GM19099 (cell line): Measurements from ENCODE around the gene DCPS.

Source experiments
- POLR2A ChIP-seq: IDR thresholded peaks from 3 replicates; pipeline ENCODE4 v1.6.1; 2011; ENCODE audit warnings: low read depth; ENCODE audit not compliant: insufficient read length; ENCODE audit errors: extremely low read depth

Gene DCPS

DNA sequence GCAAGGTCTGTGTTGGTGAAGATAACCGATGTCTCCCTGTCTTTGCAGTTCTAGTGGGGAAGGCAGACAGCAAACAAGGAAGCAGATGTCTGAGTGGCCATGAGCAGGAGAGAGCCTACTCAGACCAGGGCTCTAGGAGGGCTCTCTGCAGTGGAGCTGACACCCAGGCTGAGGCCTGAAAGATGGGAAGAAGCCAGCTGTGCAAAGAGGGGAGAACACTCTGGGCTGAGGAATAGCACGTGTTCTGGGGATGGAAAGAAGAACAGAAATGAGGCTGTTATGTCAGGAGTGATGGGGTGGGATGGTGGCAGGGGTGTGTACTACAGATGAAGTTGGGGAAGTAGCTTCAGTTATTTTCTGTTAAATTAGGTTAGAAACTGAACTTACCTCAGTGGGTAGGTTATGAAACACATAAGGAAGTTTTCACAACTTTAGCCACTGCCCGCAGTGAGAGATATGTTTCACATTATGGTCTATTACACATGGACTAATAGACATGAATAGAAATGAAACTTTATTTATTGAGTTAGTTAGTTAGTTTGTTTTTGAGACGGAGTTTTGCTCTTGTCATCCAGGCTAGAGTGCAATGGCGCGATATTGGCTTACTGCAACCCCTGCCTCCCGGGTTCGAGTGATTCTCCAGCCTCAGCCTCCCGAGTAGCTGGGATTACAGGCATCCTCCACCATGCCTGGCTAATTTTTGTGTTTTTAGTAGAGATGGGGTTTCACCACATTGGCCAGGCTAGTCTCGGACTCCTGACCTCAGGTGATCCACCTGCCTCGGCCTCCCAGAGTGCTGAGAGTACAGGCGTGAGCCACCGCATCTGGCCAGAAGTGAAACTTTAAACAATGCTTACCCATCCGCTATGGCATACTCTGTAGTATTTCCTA, 7.8 kb downstream of the DCPS start:
- no peak for TF ChIP-seq POLR2A

DNA sequence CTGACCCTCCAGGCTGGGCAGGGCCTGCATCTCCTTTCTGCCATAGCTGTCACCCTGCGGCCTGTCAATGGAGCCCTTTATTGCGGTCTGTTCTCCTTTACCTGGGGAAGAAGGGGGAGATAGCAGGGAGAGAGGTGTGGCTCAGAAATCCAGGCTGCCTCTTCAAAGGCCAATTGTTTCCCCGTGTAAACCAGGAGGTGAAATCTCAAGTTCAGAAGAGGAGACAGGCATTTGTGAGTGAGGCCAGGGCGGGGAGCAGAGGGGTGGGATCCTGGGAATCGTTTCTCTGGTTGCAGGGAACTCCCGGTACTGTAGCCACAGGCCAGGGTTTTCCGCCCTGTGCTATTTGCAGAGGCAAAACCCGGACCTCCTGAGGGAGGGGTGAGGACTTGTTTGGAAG, 9.1 kb downstream of the DCPS start:
- TF ChIP-seq POLR2A, result no peak

DNA sequence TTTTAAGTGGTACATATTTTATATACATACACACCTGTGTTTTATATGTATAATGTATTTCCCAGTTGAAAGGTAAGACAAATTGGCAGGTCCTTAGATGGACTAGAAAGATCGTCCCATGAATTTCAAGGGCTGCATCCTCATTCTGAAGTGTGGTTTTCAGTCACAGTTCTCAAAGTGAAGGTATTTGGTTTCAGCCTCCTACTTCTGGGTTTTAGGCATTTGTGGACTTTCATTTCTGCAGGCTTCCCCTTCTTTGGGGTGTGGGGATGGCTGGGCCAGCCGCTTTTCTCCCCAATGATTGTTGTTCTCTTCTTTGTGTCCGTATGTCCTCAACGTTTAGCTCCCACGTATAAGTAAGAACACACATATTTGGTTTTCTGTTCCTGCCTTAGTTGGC, 10.0 kb downstream of the DCPS start:
- no peak for TF ChIP-seq POLR2A

DNA sequence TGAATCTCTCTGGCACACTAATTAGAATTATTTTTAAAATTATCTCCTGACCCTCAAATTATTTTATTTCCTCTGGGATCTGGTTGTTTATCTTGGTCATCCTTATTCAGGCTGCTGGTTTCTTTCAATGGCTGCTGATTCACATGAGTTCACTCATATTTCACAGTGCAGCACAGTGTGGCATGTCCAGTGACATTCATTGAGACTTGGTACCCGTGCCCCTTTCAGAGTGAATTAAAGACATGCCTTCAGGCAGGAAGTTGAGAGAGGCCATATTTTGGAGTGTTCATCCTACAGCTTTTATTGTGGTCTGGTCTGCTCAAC, 13.5 kb downstream of the DCPS start:
- TF ChIP-seq POLR2A, result no peak

DNA sequence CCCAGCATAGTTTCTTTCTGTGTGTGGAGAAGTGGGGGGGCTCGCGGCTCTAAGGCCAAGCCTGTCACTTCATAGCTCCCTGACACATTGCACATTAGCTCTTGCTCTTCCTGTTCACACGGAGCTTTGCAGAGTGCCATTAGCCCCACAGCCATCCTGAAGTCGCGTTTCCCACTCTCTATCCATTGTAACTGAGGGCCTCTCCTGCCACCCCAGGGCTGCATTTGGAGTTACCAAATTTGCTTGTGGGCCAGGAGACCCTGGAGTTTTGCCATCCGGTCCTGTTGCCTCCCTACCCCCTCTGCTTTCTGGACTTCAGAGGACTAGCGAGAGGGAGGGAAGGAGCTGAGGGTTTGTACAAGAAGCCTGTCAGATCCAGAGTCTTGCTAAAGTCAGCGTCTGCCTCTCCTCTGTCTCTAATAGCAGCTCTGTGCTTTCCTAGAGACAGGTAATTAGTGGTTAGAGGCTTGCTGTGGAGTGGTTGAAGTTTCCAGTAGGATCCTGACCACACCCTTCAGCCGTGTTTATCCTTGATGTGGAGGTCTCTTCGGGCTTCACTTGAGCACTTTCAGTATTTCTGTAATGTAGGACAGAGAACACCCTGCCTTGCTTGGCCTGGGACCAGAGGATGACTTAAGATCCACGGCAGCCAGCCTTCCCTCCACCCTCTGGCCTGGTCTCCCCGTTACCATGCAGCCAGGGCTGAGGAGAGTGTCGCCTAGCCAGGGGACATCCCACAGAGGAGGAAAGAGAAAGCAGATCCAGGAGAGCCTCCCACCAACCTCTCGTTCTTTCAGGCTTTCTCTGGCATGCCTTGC, 14.1 kb downstream of the DCPS start:
- no peak for TF ChIP-seq POLR2A

DNA sequence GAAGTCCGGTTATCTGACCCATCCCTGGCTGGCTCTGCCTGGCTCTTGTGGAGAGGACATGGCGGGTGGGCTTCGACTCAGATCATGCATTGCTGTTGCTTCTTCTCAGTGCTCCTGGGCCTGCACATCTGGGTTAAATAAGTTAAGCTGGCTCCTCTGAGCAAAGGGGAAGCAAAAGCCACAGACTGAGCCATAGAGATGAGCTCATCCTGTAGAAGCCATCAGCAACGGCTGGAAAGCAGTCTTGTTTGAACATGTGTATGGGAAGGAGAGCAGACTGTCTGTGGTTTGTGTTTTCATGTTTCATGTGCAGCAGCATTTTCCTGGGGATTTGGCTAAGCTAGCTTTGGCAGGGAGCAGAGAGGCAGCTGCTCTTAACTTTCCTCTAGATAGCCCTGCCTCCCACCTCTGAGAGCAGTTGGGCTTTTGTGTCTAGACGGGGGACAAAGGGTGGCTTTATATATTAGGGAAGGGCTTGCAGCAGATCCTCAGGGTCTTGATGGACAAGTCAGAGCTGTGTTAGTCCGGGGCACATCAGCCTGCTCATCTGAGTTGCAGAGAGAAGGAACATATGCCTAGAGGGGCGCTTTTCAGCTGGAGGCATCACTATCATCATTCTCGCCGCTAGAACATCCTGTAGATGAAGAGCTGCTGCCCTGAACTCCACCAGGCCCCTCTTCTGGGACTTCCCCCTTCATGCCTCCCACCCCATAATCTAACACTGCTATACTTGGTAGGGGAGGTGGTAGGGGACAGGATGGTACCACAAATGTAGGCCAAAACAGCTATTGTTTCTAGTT, 14.9 kb downstream of the DCPS start:
- no peak for TF ChIP-seq POLR2A

DNA sequence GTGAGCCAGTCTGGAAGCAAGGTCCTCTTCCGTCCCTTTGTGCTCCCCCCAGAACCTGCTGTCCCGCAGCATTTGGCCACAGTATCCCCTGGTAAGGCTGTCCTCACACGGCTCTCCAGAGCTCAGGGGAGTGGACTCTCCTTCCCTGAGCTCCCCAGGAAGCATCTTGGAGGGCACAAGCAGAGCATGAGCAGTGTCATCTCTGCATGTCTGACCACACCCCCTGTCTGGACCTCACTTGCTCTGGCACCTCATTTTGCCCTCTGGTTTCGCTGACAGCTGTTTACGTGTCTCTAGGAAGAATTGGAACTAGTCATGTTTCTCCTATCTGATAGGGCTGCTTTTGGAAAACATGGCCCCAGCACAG, 15.5 kb downstream of the DCPS start:
- no peak for TF ChIP-seq POLR2A

DNA sequence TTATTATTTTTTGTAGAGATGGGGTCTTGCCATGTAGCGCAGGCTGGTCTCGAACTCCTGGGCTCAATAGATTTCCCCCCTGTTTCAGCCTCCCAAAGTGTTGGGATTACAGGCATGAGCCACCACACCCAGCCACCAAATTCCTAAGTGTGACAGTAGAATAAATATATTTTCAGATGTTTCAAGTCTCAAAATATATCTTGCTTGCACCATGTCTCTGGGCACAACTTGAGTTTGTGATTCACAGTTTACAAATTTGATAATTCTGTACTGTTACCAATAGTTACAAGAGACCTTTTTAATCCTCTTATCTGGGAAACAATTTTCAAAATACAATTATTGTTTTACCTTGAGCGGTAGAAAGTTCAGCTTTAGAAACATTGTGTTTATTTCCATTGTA, 19.1 kb downstream of the DCPS start:
- no peak for TF ChIP-seq POLR2A

DNA sequence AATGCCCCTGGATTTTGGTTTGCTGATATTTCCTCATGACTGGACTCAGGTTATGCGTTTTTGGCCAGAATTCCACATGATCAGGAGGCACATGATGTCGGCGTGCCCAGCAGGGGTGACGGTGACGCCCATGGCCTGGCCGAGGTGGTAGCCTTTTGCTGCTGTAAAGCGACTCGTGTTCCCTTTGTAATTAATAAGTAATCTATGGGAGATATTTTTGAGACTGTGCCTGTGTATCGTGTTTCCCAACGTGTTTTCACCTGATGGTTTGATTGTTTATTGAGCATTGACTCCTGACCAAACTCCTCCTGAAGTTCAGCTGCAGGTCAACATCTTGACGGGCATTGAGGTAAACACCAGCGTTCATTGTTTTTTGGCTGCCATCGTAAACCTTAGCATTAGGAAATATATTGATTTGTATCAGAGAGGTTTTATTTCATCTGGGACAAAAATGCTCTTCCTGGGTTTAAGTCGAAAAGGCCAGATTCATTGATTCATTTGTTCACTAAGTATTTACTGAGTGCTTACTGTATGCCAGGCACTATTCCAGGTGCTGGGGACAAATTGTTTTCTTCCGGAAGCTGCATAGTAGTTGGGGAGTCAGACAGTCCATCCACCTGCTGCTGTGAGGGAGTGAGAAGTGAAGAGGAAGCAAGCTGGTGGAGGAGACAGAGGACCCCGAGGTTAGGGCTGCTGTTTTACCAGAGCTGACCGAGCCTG, 23.6 kb downstream of the DCPS start:
- no peak for TF ChIP-seq POLR2A

DNA sequence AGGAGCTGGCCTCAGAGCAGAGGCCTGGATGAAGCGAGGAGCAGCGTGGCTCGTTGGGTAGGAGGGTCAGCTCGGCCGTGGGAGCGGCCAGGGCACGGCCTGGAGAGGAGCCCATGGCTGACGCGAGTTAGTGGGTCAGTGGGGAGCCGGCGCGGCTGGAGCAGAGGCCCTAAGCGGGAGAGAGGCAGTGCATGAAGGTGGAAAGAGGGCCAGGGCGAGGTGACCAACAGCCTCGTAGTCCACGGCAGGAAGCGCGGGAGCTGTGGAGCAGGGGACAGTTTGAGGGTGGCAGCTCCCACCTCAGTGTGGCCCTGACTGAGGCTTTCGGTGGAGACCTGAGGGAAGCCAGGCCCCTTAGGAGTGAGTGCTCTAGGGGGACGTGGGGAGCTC, 24.1 kb downstream of the DCPS start:
- TF ChIP-seq POLR2A, result no peak

DNA sequence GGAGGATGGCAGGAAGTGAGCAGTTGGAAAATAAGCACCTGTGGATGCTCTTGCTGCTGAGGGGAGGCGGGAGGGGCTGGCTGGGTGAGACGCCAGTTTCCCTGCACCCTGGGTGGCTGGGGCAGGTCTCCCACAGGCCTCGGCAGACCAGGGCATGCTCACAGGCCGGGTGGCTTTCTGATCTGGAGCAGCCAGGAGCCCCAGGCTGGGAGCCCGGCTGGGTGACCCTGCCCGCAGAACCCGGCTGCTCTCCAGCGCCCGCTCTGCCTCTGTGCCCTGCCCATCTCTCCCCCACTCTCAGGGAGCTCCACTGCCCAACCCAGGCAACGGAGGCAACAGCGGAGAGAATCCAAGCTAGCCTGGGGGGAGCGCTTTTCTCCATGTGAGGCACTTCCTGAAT, 24.6 kb downstream of the DCPS start:
- no peak for TF ChIP-seq POLR2A

DNA sequence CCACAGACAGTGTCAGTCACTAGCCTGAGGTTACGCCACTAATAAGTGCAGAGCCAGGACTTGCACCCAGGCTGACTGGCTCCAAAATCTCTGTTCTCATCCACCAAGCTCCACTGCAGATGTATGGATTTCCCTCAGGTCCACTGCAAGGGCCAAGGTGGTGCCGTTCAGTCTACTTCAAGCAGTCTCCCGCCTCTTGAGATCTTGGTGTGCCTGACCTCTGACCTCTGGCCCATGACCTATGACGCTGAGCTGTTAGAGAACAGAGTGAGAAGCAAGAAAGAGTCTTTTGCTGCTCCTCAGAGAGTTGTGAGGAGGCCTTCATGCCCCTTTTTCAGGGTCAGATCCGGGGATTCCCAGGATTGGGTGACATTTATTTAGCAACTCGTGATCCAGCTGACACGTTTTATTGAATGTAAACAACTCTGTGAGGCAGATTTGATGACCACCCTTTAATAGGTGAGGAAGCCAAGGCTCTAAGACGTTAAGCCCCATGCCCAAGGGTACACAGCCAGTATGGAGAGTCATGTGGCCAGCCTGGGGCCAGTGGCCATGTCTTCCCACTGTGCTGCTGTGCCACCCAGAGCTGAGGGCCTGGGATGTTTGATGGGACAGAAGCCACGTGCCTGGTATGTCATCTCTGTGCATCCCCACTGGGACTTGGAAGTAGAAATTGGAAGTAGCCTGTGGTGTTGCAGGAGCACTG, 25.2 kb downstream of the DCPS start:
- TF ChIP-seq POLR2A, result no peak

DNA sequence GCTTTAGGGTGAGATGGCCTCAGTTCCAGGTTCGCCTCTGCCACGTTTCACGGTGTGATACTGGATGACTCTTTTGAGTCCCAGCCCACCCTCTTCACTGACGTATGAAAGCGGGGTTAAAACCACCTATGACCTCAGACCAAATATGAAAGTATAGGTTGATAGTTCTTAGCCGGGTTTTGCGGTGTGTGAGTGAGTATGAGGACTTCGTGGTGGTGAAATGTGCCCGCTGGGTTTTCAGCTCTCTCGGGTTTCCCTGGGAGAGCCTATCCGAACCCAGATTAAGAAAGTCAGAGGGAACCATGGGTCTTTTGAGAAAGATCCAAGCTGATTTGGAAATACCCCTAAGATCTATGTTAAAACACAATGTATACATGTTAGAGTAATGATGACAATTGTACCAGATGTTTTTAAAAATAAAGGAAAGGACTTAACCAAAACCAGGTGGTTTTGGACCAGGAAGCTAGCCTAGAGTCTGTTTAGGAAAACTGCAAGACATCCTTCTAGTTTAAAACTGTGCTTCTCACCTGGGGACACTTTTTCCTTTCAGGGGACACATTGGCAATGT, 25.9 kb downstream of the DCPS start:
- TF ChIP-seq POLR2A, result no peak

DNA sequence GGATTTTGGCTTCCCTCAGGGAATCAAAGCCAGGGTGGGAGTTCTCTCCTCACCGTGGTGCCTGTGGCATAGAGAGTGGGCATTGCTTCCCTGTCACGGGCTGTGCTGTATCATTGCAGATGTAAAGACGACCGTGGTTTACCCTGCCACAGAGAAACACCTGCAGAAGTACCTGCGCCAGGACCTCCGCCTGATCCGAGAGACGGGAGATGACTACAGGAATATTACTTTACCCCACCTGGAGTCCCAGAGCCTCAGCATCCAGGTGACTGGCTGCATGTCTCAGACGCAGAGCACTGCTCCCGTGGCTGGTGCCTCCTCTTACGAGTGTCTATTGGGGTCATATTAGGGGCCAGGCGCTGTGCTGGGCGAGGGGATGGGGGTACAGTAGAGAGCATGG, 27.4 kb downstream of the DCPS start:
- no peak for TF ChIP-seq POLR2A
